ENCODE results near the gene DYNC1LI1.

Gene DYNC1LI1

GRCh38 chr3:32551087-32551486 lies 19.6 kb downstream of the DYNC1LI1 start:
- no peak for TF ChIP-seq CTCF (conservative IDR thresholded peaks at IDR 0.05; ENCODE audit: control insufficient read depth, insufficient read depth, low read depth, low read length)
- no peak overlapping the region for H3K4me3 ChIP-seq (ENCODE audit: control insufficient read depth, low read depth, low read length)
- no peak for DNase-seq (ENCODE audit: low read depth)

GRCh38 chr3:32545305-32545704 lies 25.4 kb downstream of the DYNC1LI1 start:
- DNase-seq (ENCODE audit: low read depth), result no peak
- no peak overlapping the region for H3K4me3 ChIP-seq (ENCODE audit: control insufficient read depth, low read depth, low read length)
- TF ChIP-seq CTCF (conservative IDR thresholded peaks at IDR 0.05; ENCODE audit: control insufficient read depth, insufficient read depth, low read depth, low read length), result no peak

DNA sequence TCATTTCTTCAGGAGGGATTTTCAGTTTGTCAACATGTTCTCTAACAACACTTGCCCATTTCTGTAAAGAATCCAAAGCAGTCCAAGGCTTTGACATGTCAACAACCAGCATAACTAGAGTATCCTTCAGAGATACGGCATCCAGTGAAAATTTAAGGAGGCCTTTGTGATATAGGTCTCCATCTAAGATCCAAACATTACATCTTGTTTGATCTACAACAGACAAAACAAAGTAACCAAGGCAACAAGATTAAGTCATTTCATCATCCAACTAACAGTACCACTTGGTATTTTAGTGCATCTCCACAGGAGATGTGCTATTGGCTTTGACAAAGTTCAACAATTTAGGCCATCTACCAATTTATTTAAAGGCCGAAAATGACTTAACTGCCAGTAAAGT lies 25.8 kb downstream of the DYNC1LI1 start:
- no peak for TF ChIP-seq CTCF (conservative IDR thresholded peaks at IDR 0.05; ENCODE audit: control insufficient read depth, insufficient read depth, low read depth, low read length)
- DNase-seq (ENCODE audit: low read depth), result peak; percentile 14
- no peak overlapping the region for H3K4me3 ChIP-seq (ENCODE audit: control insufficient read depth, low read depth, low read length)

GRCh38 chr3:32542807-32543206 lies 27.9 kb downstream of the DYNC1LI1 start:
- H3K4me3 ChIP-seq (ENCODE audit: control insufficient read depth, low read depth, low read length), result no peak overlapping the region
- peak; percentile 1 for DNase-seq (ENCODE audit: low read depth)
- TF ChIP-seq CTCF (conservative IDR thresholded peaks at IDR 0.05; ENCODE audit: control insufficient read depth, insufficient read depth, low read depth, low read length), result no peak

DNA sequence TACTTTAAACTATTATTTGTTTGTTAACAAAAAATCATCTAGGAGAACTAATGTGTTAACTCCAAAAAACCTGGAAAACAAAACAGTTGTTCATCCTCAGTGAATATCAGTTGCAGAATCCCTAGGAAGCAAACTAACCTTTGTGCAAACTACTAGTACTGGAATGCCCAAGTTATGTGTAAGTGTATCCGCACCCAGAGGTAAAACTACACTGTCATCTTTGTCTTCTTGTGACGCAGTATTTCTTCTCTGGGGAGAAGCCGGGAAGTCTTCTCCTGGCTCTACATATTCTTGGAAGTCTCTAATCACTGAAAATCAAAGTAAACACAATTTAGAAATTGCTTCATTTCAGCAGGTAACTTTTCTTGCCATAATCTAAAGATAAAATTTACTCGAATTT lies 29.8 kb downstream of the DYNC1LI1 start:
- no peak for DNase-seq (ENCODE audit: low read depth)
- TF ChIP-seq CTCF (conservative IDR thresholded peaks at IDR 0.05; ENCODE audit: control insufficient read depth, insufficient read depth, low read depth, low read length), result no peak
- H3K4me3 ChIP-seq (ENCODE audit: control insufficient read depth, low read depth, low read length), result no peak overlapping the region

GRCh38 chr3:32532434-32532833 lies 38.2 kb downstream of the DYNC1LI1 start:
- no peak overlapping the region for H3K4me3 ChIP-seq (ENCODE audit: control insufficient read depth, low read depth, low read length)
- no peak for TF ChIP-seq CTCF (conservative IDR thresholded peaks at IDR 0.05; ENCODE audit: control insufficient read depth, insufficient read depth, low read depth, low read length)
- DNase-seq (ENCODE audit: low read depth), result no peak

- no peak overlapping the region for H3K4me3 ChIP-seq (ENCODE audit: control insufficient read depth, low read depth, low read length)
- no peak for DNase-seq (ENCODE audit: low read depth)
- no peak for TF ChIP-seq CTCF (conservative IDR thresholded peaks at IDR 0.05; ENCODE audit: control insufficient read depth, insufficient read depth, low read depth, low read length)
Measured at GRCh38 chr3:32531010-32531647, 39.5 kb downstream of the DYNC1LI1 start.

Measured in fibroblast of mammary gland (primary cell).